BE2C (cell line): ENCODE measurements around the gene DPAGT1.

ENCODE experiments used
- DNase-seq: peaks from one replicate; pipeline ENCODE4 v3.0.0-alpha.2; 2020
- H3K27me3 ChIP-seq: fragments of 250-450 bp; sonication (Bioruptor Pico); 2 replicates; pipeline ENCODE4 v1.5.1; 2020; ENCODE audit warnings: mild to moderate bottlenecking
- H3K36me3 ChIP-seq: fragments of 250-450 bp; sonication (Bioruptor Pico); 2 replicates; pipeline ENCODE4 v1.5.1; 2020; ENCODE audit warnings: mild to moderate bottlenecking
- H3K4me1 ChIP-seq: fragments of 250-450 bp; sonication (Bioruptor Pico); 2 replicates; pipeline ENCODE4 v1.5.1; 2020
- H3K4me3 ChIP-seq: 2 replicates; pipeline ENCODE4 v1.5.1; 2011; ENCODE audit warnings: low read depth, low read length
- H3K9me3 ChIP-seq: fragments of 250-450 bp; sonication (Bioruptor Pico); 2 replicates; pipeline ENCODE4 v1.5.1; 2020
- CTCF ChIP-seq: IDR thresholded peaks from 2 replicates; pipeline ENCODE4 v1.5.1; 2012; ENCODE audit warnings: mild to moderate bottlenecking, low read depth, low read length

Gene DPAGT1

DNA sequence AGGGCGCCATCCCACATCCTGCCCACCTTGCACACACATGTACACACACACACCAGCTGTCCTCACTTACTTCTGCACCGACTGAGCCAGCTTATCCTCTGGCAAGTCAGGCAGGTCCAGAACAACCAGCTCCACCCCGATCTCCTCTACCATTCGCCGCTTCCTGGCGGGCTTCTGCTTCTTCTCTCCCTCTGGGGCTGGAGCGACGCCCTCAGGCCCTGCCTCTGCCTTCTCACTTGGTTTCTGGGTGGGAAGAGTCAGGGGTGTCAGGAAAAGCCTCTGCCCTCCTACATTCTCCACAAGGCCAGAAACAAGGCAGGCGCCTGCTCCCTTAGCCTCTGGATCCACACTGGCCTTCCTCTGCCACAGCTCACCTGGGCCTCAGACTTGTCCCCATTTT lies 53.0 kb downstream of the DPAGT1 start:
- DNase-seq = no peak
- Histone ChIP-seq H3K4me3 (no peak overlapping the region), H3K9me3 (no peaks in the 10 kb centered on the region), H3K36me3 (peaks cover 74% of the 10 kb centered on the region), H3K27me3 (no peaks in the 10 kb centered on the region), H3K4me1 (no peaks in the 10 kb centered on the region)
- no peak for TF ChIP-seq CTCF

DNA sequence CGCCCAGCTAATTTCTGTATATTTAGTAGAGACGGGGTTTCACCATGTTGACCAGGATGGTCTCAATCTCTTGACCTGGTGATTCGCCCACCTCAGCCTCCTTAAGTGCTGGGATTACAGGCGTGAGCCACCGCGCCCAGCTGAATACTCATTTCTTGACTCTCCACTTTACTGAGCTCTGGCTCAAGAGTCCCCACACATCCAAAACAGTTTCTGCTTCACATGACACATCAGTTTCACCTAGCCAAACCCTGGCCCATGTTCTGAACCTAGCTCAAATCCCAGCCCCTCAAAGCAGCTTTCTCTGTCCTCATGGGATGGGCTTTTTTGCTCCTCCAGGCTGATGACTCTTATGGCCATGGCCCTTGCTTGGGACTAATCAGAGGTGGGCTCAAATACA lies 54.4 kb downstream of the DPAGT1 start:
- no peak for DNase-seq
- H3K36me3 ChIP-seq = peaks cover 59% of the 10 kb centered on the region
- no peaks in the 10 kb centered on the region for H3K4me1 ChIP-seq
- no peak for TF ChIP-seq CTCF
- H3K27me3 ChIP-seq = no peaks in the 10 kb centered on the region
- no peaks in the 10 kb centered on the region for H3K9me3 ChIP-seq
- H3K4me3 ChIP-seq = no peak overlapping the region
